Neural cell (in vitro differentiated cells): Measurements from ENCODE around the gene MYO3B.

Experiments used
- EP300 ChIP-seq: fragments of 450-650 bp; conservative IDR thresholded peaks from 2 replicates; pipeline ENCODE4 v1.6.1; 2014; ENCODE audit warnings: antibody characterized with exemption, mild to moderate bottlenecking, moderate library complexity; ENCODE audit not compliant: poor library complexity, severe bottlenecking
- EZH2 ChIP-seq: fragments of 200-600, 300-800 bp; shearing (Covaris generic), sonication (generic); IDR thresholded peaks from 2 replicates; pipeline ENCODE4 v1.6.1; 2014; ENCODE audit warnings: antibody characterized with exemption, low read length, borderline replicate concordance, mild to moderate bottlenecking; ENCODE audit not compliant: insufficient read depth, poor library complexity, severe bottlenecking
- MXI1 ChIP-seq: fragments of 450-650 bp; conservative IDR thresholded peaks from 2 replicates; pipeline ENCODE4 v1.6.1; 2014; ENCODE audit warnings: antibody characterized with exemption, mild to moderate bottlenecking; ENCODE audit not compliant: poor library complexity, severe bottlenecking
- POLR2AphosphoS5 ChIP-seq: IDR thresholded peaks from 2 replicates; pipeline ENCODE4 v1.6.1; 2012
- RAD21 ChIP-seq: fragments of 450-650 bp; conservative IDR thresholded peaks from 2 replicates; pipeline ENCODE4 v1.6.1; 2014; ENCODE audit warnings: antibody characterized with exemption, mild to moderate bottlenecking, moderate library complexity
- REST ChIP-seq: IDR thresholded peaks from 2 replicates; pipeline ENCODE4 v1.6.1; 2012; ENCODE audit warnings: borderline replicate concordance
- SMC3 ChIP-seq: fragments of 450-650 bp; conservative IDR thresholded peaks from 2 replicates; pipeline ENCODE4 v1.6.1; 2014; ENCODE audit warnings: antibody characterized with exemption, mild to moderate bottlenecking, moderate library complexity; ENCODE audit not compliant: poor library complexity
- TAF1 ChIP-seq: IDR thresholded peaks from 2 replicates; pipeline ENCODE4 v1.6.1; 2012; ENCODE audit warnings: low read depth
- TF ChIP-seq, protein P1 (sequence below): fragments of 450-650 bp; IDR thresholded peaks from 2 replicates; pipeline ENCODE4 v1.5.1; 2014; ENCODE audit warnings: antibody characterized with exemption, mild to moderate bottlenecking, moderate library complexity; ENCODE audit not compliant: poor library complexity, severe bottlenecking

DNA sequence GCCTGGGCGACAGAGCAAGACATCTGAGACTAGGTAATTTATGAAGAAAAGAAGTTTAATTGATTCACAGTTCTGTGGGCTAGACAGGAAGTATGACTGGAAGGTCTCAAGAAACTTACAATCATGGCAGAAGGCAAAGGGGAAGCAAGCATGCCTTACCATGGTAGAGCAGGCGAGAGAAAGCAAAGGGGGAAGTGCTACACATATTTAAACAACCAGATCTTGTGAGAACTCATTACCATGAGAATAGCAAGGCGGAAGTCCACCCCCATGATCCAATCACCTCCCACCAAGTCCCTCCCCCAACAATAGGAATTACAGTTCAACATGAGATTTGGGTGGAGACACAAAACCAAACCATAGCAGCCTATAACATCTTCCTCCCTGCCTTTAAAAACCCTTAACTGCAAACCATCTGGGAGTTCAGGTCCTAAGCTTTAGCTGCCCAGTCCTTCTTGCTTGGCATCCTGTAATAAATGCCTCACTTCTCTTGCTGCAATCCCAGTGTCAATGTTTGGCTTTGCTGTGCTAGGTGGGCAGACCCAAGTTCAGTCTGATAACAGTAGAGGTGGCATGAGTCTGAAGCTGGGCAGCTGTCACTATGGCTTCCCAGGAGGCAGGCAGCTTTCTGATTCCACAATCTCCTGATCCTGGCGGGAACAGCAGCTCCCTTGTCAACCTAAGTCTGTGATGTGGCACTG is 526.0 kb downstream of the MYO3B start:
- TF ChIP-seq SMC3, result no peak
- TF ChIP-seq, protein P1, sequence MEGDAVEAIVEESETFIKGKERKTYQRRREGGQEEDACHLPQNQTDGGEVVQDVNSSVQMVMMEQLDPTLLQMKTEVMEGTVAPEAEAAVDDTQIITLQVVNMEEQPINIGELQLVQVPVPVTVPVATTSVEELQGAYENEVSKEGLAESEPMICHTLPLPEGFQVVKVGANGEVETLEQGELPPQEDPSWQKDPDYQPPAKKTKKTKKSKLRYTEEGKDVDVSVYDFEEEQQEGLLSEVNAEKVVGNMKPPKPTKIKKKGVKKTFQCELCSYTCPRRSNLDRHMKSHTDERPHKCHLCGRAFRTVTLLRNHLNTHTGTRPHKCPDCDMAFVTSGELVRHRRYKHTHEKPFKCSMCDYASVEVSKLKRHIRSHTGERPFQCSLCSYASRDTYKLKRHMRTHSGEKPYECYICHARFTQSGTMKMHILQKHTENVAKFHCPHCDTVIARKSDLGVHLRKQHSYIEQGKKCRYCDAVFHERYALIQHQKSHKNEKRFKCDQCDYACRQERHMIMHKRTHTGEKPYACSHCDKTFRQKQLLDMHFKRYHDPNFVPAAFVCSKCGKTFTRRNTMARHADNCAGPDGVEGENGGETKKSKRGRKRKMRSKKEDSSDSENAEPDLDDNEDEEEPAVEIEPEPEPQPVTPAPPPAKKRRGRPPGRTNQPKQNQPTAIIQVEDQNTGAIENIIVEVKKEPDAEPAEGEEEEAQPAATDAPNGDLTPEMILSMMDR, result no peak
- TF ChIP-seq EZH2, result no peak
- TF ChIP-seq EP300, result no peak
- no peak for TF ChIP-seq POLR2AphosphoS5
- no peak for TF ChIP-seq REST
- TF ChIP-seq TAF1, result no peak
- TF ChIP-seq MXI1, result no peak
- TF ChIP-seq RAD21, result no peak
